Measurements from ENCODE around the gene SLC27A3.

The SLC27A3 gene

GRCh38 chr1:153777648-153778047, 2.4 kb downstream of the SLC27A3 start:
- no peak for TF ChIP-seq CTCF (conservative IDR thresholded peaks at IDR 0.05)
- H3K27ac ChIP-seq: no peak overlapping the region; the same call in 1 of the 2 replicates

GRCh38 chr1:153778051-153778823, 3.0 kb downstream of the SLC27A3 start:
- H3K27ac ChIP-seq: no peak overlapping the region
- TF ChIP-seq CTCF (conservative IDR thresholded peaks at IDR 0.05): no peak

- no peak for TF ChIP-seq CTCF (conservative IDR thresholded peaks at IDR 0.05)
- no peak overlapping the region for H3K27ac ChIP-seq
Measured at GRCh38 chr1:153778824-153779519, 3.8 kb downstream of the SLC27A3 start.

- no peak overlapping the region for H3K27ac ChIP-seq
- no peak for TF ChIP-seq CTCF (conservative IDR thresholded peaks at IDR 0.05)
Measured at GRCh38 chr1:153779781-153780541, 4.8 kb downstream of the SLC27A3 start.

GRCh38 chr1:153780551-153780950, 5.3 kb downstream of the SLC27A3 start:
- TF ChIP-seq CTCF (conservative IDR thresholded peaks at IDR 0.05): no peak
- no peak overlapping the region for H3K27ac ChIP-seq

GRCh38 chr1:153782648-153783047, 7.4 kb downstream of the SLC27A3 start:
- peak overlapping the region; percentile 93 for H3K27ac ChIP-seq

GRCh38 chr1:153783233-153784190, 8.3 kb downstream of the SLC27A3 start:
- TF ChIP-seq CTCF (conservative IDR thresholded peaks at IDR 0.05): 0 out of 2 replicates have a peak, but pooled peaks have one; percentile 23
- H3K27ac ChIP-seq: peak overlapping the region; percentile 93
